ENCODE data around the gene SORBS1.
A peak's percentile ranks its signal among the peaks of the same experiment; 100 is the strongest.

The SORBS1 gene

GRCh38 chr10:95273393-95274312, 287.5 kb downstream of the SORBS1 start:
- Histone ChIP-seq H3K27me3 (ENCODE audit: insufficient read depth, low read length) (no peaks in the 10 kb centered on the region), H3K9me3 (ENCODE audit: insufficient read depth, low read depth, low read length) (no peaks in the 10 kb centered on the region), H3K9ac (ENCODE audit: low read depth, low read length) (no peak overlapping the region), H3K36me3 (ENCODE audit: insufficient read depth, low read depth, low read length) (peaks cover 11% of the 10 kb centered on the region), H3K27ac (ENCODE audit: low read length) (no peak overlapping the region), H3K4me3 (ENCODE audit: low read length) (no peak overlapping the region), H3K4me1 (ENCODE audit: insufficient read depth, low read length) (peaks cover 16% of the 10 kb centered on the region)

- no peak overlapping the region for H3K9ac ChIP-seq (ENCODE audit: low read depth, low read length)
- H3K4me3 ChIP-seq (ENCODE audit: low read length), result no peak overlapping the region
- H3K27me3 ChIP-seq (ENCODE audit: insufficient read depth, low read length), result no peaks in the 10 kb centered on the region
- no peaks in the 10 kb centered on the region for H3K9me3 ChIP-seq (ENCODE audit: insufficient read depth, low read depth, low read length)
- H3K27ac ChIP-seq (ENCODE audit: low read length), result no peak overlapping the region
- H3K36me3 ChIP-seq (ENCODE audit: insufficient read depth, low read depth, low read length), result peaks cover 41% of the 10 kb centered on the region
- H3K4me1 ChIP-seq (ENCODE audit: insufficient read depth, low read length), result peaks cover 28% of the 10 kb centered on the region
These were observed 292.7 kb downstream of the SORBS1 start for GRCh38 chr10:95268438-95268837.

GRCh38 chr10:95267251-95267650, 293.9 kb downstream of the SORBS1 start:
- Histone ChIP-seq H3K9me3 (ENCODE audit: insufficient read depth, low read depth, low read length) (no peaks in the 10 kb centered on the region), H3K27ac (ENCODE audit: low read length) (no peak overlapping the region), H3K36me3 (ENCODE audit: insufficient read depth, low read depth, low read length) (peaks cover 51% of the 10 kb centered on the region), H3K4me3 (ENCODE audit: low read length) (no peak overlapping the region), H3K9ac (ENCODE audit: low read depth, low read length) (no peak overlapping the region), H3K27me3 (ENCODE audit: insufficient read depth, low read length) (no peaks in the 10 kb centered on the region), H3K4me1 (ENCODE audit: insufficient read depth, low read length) (peaks cover 32% of the 10 kb centered on the region)

GRCh38 chr10:95266674-95267095, 294.5 kb downstream of the SORBS1 start:
- Histone ChIP-seq H3K36me3 (ENCODE audit: insufficient read depth, low read depth, low read length) (peaks cover 56% of the 10 kb centered on the region), H3K4me3 (ENCODE audit: low read length) (no peak overlapping the region), H3K27me3 (ENCODE audit: insufficient read depth, low read length) (no peaks in the 10 kb centered on the region), H3K9me3 (ENCODE audit: insufficient read depth, low read depth, low read length) (no peaks in the 10 kb centered on the region), H3K27ac (ENCODE audit: low read length) (no peak overlapping the region), H3K4me1 (ENCODE audit: insufficient read depth, low read length) (peaks cover 32% of the 10 kb centered on the region), H3K9ac (ENCODE audit: low read depth, low read length) (peak overlapping the region; percentile 32; the same call in 1 of the 2 replicates)

- peaks cover 62% of the 10 kb centered on the region for H3K36me3 ChIP-seq (ENCODE audit: insufficient read depth, low read depth, low read length)
- no peak overlapping the region for H3K9ac ChIP-seq (ENCODE audit: low read depth, low read length)
- no peak overlapping the region for H3K4me3 ChIP-seq (ENCODE audit: low read length)
- no peaks in the 10 kb centered on the region for H3K27me3 ChIP-seq (ENCODE audit: insufficient read depth, low read length)
- H3K27ac ChIP-seq (ENCODE audit: low read length), result no peak overlapping the region
- no peaks in the 10 kb centered on the region for H3K9me3 ChIP-seq (ENCODE audit: insufficient read depth, low read depth, low read length)
- H3K4me1 ChIP-seq (ENCODE audit: insufficient read depth, low read length), result peaks cover 39% of the 10 kb centered on the region
These were observed 295.6 kb downstream of the SORBS1 start for GRCh38 chr10:95265572-95265971.

GRCh38 chr10:95264227-95265051, 296.7 kb downstream of the SORBS1 start:
- peaks cover 39% of the 10 kb centered on the region for H3K4me1 ChIP-seq (ENCODE audit: insufficient read depth, low read length)
- H3K27ac ChIP-seq (ENCODE audit: low read length), result peak overlapping the region; percentile 82

GRCh38 chr10:95263864-95264226, 297.3 kb downstream of the SORBS1 start:
- peaks cover 37% of the 10 kb centered on the region for H3K4me1 ChIP-seq (ENCODE audit: insufficient read depth, low read length)
- peak overlapping the region; percentile 65 for H3K27ac ChIP-seq (ENCODE audit: low read length)
- H3K9ac ChIP-seq (ENCODE audit: low read depth, low read length), result peak overlapping the region; percentile 49; the same call in 1 of the 2 replicates
- H3K4me3 ChIP-seq (ENCODE audit: low read length), result peak overlapping the region; percentile 21; the same call in 1 of the 2 replicates
- peaks cover 71% of the 10 kb centered on the region for H3K36me3 ChIP-seq (ENCODE audit: insufficient read depth, low read depth, low read length)
- no peaks in the 10 kb centered on the region for H3K27me3 ChIP-seq (ENCODE audit: insufficient read depth, low read length)
- H3K9me3 ChIP-seq (ENCODE audit: insufficient read depth, low read depth, low read length), result no peaks in the 10 kb centered on the region

More at GRCh38 chr10:95264227-95265051, 296.7 kb downstream of the SORBS1 start:
- no peaks in the 10 kb centered on the region for H3K9me3 ChIP-seq (ENCODE audit: insufficient read depth, low read depth, low read length)
- peak overlapping the region; percentile 42; the same call in 1 of the 2 replicates for H3K4me3 ChIP-seq (ENCODE audit: low read length)
- H3K9ac ChIP-seq (ENCODE audit: low read depth, low read length), result peak overlapping the region; percentile 61; the same call in 1 of the 2 replicates
- H3K27me3 ChIP-seq (ENCODE audit: insufficient read depth, low read length), result no peaks in the 10 kb centered on the region
- peaks cover 68% of the 10 kb centered on the region for H3K36me3 ChIP-seq (ENCODE audit: insufficient read depth, low read depth, low read length)

GRCh38 chr10:95262763-95263518, 298.2 kb downstream of the SORBS1 start:
- peaks cover 69% of the 10 kb centered on the region for H3K36me3 ChIP-seq (ENCODE audit: insufficient read depth, low read depth, low read length)

GRCh38 chr10:95261926-95262325, 299.2 kb downstream of the SORBS1 start:
- Histone ChIP-seq H3K9me3 (ENCODE audit: insufficient read depth, low read depth, low read length) (no peaks in the 10 kb centered on the region), H3K27ac (ENCODE audit: low read length) (no peak overlapping the region), H3K9ac (ENCODE audit: low read depth, low read length) (no peak overlapping the region), H3K4me1 (ENCODE audit: insufficient read depth, low read length) (peaks cover 34% of the 10 kb centered on the region), H3K36me3 (ENCODE audit: insufficient read depth, low read depth, low read length) (peaks cover 69% of the 10 kb centered on the region), H3K4me3 (ENCODE audit: low read length) (no peak overlapping the region), H3K27me3 (ENCODE audit: insufficient read depth, low read length) (no peaks in the 10 kb centered on the region)

More at GRCh38 chr10:95262763-95263518, 298.2 kb downstream of the SORBS1 start:
- H3K9ac ChIP-seq (ENCODE audit: low read depth, low read length), result no peak overlapping the region
- H3K9me3 ChIP-seq (ENCODE audit: insufficient read depth, low read depth, low read length), result no peaks in the 10 kb centered on the region
- H3K27me3 ChIP-seq (ENCODE audit: insufficient read depth, low read length), result no peaks in the 10 kb centered on the region
- peak overlapping the region; percentile 13 for H3K27ac ChIP-seq (ENCODE audit: low read length)
- peaks cover 37% of the 10 kb centered on the region for H3K4me1 ChIP-seq (ENCODE audit: insufficient read depth, low read length)
- no peak overlapping the region for H3K4me3 ChIP-seq (ENCODE audit: low read length)

Measured in iPS-20b (cell line).